HG03135 (cell line): ENCODE measurements around the gene P3H4.

ENCODE experiments used
- ATAC-seq: cut with Tn5 transposase; IDR thresholded peaks from one replicate; pipeline ENCODE4 v1.9.1; 2021; ENCODE audit warnings: mild to moderate bottlenecking, moderate library complexity; ENCODE audit not compliant: unreplicated experiment

The P3H4 gene

DNA sequence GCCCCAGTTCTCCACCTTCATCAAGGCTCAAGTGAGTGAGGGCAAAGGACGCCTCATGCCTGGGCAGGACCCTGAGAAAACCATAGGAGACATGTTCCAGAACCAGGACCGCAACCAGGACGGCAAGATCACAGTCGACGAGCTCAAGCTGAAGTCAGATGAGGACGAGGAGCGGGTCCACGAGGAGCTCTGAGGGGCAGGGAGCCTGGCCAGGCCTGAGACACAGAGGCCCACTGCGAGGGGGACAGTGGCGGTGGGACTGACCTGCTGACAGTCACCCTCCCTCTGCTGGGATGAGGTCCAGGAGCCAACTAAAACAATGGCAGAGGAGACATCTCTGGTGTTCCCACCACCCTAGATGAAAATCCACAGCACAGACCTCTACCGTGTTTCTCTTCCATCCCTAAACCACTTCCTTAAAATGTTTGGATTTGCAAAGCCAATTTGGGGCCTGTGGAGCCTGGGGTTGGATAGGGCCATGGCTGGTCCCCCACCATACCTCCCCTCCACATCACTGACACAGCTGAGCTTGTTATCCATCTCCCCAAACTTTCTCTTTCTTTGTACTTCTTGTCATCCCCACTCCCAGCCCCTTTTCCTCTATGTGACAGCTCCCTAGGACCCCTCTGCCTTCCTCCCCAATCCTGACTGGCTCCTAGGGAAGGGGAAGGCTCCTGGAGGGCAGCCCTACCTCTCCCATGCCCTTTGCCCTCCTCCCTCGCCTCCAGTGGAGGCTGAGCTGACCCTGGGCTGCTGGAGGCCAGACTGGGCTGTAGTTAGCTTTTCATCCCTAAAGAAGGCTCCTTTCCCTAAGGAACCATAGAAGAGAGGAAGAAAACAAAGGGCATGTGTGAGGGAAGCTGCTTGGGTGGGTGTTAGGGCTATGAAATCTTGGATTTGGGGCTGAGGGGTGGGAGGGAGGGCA is 10.7 kb upstream of the P3H4 start:
- no peak for ATAC-seq

DNA sequence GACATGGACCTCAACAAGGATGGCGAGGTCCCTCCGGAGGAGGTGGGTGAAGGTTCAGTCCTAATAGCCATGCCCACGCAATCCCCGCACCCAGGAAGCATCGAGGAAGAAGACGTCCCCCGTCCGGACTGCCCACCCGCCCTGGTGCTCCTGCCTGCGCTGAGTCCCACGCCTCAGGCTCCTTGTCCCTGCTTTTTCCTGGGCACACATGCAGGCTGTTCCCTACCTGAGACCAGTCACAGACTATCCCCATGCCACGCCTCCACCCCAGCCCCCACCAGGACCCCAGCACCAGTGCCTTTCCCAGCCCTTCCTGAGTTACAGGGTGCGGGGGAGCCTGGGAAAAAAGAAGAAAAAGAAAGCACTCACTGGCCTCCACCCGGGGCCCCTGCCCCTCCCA is 10.0 kb upstream of the P3H4 start:
- no peak for ATAC-seq

DNA sequence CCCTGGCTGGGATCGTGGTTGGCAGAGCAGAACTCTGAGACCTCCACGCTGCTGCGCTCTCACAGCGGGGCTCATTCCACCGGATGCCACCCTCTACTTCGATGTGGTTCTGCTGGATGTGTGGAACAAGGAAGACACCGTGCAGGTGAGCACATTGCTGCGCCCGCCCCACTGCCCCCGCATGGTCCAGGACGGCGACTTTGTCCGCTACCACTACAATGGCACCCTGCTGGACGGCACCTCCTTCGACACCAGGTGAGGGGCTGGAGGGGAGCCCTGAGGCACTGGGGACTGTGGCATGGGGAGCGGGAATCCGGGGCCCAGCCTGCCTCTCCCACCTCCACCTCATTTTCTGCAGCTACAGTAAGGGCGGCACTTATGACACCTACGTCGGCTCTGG is 6.3 kb upstream of the P3H4 start:
- no peak for ATAC-seq

DNA sequence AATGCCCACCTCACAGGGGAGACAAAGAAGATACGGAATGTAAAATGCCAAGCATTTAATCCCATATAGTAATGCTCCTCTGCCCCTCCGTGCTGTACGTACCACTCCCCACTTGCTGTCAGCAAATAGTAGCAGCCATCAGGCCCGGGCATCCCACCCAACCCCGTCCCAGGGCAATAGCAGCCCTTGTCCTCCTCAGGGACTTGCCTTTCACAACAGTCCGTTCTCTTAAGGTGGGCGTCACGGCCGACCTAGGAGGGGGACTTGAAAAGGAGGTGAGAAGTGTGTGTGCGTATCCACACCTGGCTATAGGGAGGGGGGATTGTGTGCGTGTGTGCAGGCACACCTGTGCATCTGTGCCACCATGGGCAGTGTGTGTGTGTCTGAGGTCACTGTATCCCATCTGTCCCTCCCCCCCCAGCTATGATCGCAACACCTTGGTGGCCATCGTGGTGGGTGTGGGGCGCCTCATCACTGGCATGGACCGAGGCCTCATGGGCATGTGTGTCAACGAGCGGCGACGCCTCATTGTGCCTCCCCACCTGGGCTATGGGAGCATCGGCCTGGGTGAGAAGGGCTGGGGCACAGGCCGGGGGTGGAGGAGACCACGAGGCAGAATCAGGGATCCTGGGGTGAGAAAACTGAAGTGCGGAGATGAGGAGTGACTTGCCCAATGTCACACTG is 5.0 kb upstream of the P3H4 start:
- no peak for ATAC-seq

DNA sequence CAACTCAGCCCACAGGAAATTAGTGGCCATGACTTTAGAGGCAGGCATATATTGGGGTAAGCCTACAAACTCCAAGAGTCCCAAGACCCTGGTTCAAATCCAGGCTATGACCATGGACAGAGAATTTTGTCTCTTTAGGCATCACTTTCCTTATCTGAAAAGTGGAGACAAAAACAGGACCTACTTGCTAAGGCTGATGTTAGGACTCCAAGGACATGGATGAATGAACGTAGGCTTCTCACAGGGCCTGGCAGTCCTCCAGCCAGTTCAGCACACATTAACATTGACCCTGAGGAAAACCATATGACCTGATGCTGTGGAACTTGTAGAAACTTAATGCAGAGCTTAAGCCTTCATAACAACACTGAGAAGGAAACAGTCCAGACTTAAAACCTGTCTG is 2.4 kb upstream of the P3H4 start:
- no peak for ATAC-seq

DNA sequence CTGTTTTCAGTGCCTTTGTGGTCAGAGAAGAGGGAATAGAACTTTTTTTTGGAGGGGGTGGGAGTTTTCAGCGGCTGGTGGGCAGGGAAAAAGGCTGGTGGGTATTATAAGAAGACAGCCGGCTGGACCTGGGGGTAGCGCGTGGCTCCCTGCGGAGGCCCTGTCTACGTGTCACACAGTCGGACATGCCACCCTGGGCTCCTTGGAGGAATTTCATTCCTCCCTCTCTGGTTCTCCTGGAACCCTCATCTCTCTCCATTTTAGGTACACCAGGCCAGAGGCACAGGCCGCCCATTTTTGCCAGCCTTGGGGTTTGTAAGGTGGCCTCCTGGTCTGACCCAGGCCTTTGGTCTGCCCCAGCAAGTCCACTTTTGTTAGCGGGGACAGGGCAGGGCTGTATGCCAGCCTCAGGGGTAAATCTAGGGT is 2.0 kb upstream of the P3H4 start:
- ATAC-seq: no peak

DNA sequence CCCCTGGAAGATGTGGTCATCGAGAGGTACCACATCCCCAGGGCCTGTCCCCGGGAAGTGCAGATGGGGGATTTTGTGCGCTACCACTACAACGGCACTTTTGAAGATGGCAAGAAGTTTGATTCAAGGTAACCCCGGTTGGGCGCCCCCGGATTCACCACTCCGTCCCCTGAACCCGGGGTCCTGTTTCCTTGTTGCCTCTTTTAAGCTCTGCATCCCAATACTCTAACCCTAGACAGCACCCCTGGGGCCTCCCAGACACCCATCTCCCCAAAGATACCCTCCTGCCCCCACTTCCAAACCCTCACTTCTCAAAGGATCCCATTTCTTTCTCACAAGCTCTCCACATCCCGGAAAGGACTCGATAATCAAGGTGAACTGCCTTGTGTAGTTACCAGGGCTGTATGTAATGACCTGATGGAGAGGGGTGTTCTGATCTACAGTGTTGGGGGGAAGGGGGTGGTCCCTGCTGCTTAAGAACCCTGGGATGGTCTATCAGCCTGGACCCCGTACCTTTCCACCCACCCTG is 1.5 kb upstream of the P3H4 start:
- no peak for ATAC-seq

DNA sequence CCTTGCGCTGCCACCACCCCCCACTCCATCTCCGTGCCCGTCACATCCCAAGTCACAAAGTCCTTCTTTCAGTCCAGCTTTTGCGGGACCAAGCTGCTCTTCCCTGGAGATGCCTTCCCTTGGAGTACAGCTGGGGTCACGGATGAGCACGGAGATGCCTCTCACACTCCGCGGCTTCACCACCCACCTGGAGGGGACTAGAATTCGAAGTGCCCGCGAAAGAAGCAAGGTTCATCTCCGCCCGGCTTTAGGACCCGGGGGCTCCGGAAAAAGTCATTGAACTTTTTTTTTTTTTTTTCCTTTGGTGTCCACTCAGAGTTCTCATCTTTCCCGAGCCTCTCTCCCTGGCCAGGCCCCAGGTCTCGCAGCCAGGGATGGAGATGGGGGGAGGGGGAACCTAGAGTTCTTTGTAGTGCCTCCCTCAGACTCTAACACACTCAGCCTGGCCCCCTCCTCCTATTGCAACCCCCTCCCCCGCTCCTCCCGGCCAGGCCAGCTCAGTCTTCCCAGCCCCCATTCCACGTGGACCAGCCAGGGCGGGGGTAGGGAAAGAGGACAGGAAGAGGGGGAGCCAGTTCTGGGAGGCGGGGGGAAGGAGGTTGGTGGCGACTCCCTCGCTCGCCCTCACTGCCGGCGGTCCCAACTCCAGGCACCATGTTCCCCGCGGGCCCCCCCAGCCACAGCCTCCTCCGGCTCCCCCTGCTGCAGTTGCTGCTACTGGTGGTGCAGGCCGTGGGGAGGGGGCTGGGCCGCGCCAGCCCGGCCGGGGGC is 817 bp upstream of the P3H4 start, which contains the start of gene FKBP10:
FKBP10 (plus strand) TSS at position 624 of the 771 bp plus-strand sequence; CDS start at position 655, 31 bp downstream.
- ATAC-seq: no peak

DNA sequence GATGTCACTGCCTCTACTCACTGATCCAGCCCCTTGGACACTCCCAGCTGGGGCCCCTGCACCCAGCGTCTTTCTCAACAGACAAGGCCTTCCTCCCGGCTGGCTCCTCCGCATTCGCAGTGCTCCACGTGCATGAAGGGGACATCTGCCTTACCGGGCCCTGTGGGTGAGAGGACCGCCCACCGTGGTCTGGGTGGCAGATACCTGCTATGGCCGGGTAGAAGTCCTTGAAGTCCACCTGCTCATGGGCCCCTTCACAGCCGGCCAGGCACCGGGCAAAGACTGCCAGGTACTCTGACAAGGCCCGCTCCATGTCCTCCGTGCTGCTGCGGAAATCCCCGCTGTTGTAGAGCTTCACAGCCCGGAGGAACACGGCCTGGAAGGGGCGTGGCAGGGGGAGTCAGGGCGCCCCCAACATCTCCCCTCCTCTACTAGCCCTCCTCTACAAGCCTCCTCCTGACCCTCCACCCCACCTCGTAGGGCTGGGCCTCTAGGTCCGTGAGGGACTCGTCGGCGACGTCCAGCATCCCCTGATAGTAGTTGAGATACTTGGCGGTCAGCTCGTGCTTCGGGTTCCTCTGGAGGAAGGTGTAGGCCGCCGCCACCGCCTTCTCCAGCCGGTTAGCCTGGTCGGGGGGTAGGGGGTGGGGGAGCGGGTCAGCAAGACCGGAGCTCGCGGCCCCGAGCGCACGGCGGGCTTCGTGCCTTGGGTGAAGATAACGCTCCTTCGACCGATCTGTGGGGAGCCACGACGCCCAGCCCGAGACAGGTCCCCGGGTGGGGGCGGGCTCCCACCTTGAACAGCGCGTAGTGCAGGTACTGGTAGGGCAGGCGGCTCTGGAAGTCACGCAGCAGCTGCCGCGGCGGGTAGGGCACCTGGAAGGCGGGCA is 845 bp downstream of the P3H4 start:
- no peak for ATAC-seq

DNA sequence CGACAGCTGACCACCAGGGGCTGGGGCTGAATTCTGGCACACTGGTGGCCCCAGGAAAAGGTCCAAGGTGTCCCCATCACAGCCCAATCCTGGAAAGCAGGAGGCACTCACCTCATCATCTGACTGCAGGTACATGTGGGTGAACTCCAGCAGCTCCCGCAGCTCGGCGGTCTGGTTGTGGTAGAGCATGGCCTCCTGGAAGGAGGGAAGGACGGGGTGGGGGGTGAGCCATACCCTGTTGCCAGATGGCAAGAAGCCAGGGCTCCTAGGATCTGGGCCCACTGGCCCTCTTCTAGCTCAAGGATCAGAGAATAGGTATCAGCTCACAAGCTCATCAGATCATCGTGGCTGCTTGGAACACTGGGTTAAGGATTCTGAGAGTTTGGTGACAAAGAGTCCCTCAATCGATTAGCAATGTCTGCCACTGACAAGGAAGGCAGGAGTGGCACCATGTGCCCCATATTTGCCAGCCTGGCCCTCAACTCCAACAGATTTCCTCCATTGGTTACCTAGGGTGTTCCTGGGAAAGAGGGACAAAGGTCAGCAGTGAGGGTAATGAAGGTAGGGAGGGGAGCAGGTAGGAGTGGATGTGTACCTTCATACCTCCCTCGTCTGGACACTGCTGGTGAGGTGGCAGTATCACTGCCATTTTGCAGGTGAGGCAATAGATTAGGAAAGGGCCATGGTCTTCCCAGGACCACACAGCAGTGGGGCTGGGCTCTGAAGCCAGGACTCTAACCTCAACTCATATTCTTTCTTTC is 4.9 kb downstream of the P3H4 start:
- no peak for ATAC-seq

DNA sequence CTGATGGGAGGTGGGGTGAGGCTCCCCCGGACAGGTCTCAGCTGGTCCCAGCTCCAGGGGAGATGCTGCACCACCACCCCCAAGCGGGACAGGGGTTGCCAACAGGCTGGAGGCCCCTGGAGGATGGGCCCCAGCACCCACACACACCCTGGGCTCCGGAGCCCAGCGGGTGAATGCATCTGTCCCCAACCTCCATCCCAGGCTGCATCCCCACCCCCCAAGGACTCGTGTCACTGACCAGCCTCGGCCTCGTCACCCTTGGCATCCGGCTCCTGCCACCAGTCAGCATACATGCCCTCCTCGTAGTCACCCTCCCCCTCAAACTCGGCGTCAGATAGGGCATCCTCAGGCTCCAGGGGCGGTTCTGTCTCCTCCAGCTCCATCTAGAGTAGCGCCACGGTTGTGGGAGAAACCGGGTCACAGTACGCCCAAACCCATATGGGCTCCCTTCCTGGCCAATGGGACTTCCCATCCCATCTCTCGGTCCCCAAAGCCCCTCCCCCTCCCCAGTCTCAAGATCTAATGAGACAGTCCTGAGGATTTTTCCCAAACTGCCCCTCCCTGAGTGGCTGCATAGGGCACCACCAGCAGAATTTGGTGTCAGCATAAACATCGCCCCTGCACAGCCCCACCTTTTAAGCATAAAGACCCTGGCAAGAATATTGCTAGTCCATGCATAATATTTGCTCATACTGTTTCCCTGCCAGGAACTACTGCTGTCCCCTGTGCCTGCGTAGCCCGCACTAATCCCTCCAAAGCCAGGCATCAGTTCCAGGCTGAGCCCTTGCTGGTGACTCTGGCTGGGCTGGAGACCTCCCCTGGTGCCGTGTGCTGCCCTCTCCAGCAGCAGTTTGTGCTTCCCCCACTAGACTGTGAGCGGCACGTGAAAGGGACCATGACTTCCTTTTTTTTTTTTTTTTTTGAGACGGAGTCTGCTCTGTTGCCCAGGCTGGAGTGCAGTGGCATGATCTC is 8.4 kb downstream of the P3H4 start:
- no peak for ATAC-seq

DNA sequence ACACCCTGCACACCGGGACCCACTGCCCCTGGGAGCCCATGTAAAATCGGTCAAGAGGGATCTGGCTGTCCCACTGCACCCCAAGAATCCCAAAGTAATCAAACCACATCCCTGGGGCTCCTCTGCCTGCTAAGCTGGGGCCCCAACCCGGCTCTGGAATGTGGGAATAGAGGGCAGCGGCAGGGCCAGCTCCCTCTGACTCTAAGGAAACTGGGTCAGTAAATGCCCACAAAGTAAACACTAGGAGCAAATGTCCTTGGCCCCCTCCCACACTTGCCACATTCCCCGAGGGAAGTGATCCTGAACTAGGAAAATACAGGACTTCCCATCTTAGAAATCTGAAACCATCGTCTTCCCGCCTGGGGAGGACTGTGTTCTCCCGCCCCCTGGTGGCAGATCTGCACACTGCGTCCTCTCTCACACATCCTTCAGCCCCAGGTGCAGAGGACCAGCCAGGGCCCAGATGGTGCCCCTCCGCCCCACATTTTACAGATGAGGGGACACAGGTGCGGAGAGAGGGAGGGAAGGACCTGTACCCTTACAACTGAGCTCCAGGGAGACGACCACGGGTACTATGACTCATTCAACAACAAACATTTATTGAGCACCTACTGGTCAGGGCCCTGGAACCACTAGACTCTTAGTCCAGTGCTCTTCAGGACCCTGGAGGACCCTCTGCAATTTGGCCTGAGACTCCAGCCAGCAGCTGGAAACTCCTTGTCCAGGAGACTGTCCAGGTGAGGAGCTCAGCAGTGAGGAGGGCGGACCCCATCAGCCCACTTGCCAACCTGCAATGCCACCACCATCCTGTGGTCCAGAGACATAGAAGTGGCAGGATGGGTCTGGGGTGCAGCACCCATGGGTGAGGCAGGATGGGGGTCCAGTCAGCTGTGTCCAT is 10.1 kb downstream of the P3H4 start:
- no peak for ATAC-seq

DNA sequence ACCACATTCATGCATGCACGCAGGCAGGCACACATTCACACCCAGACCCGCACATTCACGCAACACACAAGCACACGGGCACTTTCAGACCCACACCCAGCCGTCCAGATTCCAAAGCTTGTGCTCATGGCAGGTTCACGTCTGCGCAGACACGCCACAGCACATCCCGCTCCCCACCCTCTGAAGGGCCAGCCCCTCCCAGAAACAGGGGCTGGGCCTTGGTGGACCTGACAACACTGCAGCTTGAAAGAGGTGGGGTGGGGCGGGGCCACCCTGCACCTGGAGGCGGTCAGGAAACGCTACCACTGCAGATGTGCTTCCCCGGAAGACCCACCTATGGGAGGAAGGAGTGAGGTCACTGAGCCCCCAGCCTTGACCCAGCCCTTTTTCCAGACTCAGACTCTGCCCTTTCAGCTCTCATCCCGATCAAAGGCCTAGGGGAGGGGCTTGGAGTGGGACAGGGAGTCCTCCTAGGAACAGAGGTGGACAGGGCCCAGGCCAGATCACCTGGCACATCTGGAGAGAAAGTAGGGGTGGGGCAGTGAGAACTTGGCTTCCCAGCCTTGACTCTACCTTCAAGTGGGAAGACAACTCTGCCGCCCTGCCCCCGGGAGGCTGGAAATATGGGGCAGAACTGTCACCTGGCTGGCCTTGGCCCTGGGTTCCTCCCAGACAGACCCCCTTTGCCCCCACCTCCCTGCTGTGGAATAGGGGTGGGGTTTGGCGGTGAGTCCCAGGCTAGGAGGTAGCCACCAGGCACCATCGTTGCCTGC is 11.0 kb downstream of the P3H4 start:
- no peak for ATAC-seq

DNA sequence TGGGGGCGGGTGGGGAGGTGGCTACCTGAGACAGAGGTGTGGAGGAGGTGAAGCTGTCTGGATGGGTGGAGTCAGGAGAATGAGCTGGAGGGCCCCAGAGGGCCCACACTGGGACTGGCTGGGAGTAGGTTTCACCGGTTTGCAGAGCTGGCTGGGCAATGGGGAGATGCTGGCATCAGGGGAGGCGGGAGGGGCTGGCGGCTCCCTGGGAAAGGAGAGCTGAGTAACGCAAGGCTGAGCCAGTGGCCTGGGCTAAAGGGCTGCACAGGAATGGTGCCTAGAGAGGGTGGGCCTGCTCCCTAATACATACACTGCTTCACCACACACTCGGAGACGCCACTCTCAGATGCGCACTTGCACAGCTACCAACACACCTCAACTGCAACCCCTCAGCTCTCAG is 12.4 kb downstream of the P3H4 start:
- ATAC-seq: no peak

DNA sequence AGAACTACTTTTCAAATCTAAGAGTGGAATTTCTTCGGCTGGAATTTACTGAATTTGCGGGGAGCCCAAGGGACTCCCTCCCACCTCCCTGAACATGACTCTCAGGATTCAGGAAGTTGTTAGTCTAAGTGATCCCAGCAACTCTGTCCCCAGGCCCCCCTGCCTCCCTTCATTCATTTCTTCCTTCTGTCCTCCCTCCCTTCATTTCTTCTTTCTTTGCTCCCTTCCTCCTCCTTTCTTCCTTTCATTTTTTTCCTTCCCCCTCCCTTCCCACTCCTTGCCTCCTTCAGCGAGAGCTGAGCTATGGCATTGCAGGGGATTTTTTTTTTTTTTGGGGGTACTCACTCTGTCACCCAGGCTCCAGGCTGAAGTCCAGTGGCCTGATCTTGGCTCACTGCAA is 14.4 kb downstream of the P3H4 start:
- ATAC-seq: no peak

DNA sequence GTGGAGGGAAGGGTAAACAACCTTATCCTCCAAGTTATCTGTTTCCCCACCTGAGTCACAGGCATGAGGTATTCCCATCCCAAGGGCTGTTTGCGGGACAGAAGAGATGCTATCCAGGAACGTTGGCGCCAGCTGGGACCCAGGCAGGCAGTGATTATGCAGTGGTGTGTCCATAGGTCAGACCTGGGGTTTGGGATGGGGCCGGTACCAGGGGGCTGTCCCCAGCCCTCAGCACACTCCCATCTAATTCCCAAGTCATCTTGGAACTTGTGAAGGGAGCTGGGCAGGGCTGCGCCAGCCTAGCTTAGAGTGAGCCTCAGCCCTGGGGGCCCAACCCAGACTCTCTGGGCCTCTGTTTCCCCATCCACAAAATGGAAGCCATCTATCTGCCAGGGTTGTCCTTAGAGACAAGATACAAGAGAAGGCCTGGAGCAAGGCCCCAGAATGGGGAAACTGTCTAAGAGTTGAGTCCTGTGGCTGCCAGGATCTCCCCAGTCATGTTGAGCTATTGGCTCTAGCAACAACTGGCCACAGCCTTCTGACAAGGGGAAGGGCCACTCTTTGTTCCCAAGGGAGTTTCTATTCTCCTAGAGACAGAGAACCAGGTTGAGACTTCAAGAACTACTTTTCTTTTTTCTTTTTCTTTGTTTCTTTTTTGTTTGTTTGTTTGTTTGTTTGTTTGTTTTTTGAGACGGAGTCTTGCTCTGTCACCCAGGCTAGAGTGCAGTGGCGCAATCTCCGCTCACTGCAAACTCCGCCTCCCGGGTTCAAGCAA is 15.4 kb downstream of the P3H4 start:
- no peak for ATAC-seq
